ENCODE results near the gene MEGF11. TPM values are rescaled to one million over a fixed set of nuclear protein-coding genes. Genes with fewer than 3 reads are reported as not detected.
"Not testable (repeated sequence)": the region's sequence is repeated elsewhere in the genome, so short reads cannot be mapped to it uniquely, and the experiment has no call there.

MEGF11 gene
- total RNA-seq, 2 experiments from 2014 or later = 3.3 to 6.8 TPM

GRCh38 chr15:66249605-66250174, 3.9 kb downstream of the MEGF11 start:
- H3K4me2 ChIP-seq (ENCODE audit: low read length) = no peak overlapping the region
- H3K4me1 ChIP-seq (ENCODE audit: insufficient read depth, low read length, poor library complexity, severe bottlenecking) = peaks cover 10% of the 10 kb centered on the region
- ChIA-PET CTCF (ENCODE audit: unreplicated experiment) (no interaction called here), POLR2A (no interaction called here)
- H3K4me3 ChIP-seq (ENCODE audit: low read depth, low read length, poor library complexity, severe bottlenecking) = no peak overlapping the region
- no peaks in the 10 kb centered on the region for H3K9me2 ChIP-seq (ENCODE audit: insufficient read depth, low read length)
- no peak overlapping the region for H3K27ac ChIP-seq (ENCODE audit: low read depth, low read length, poor library complexity, severe bottlenecking)
- H4K20me1 ChIP-seq (ENCODE audit: insufficient read depth, low read length) = no peaks in the 10 kb centered on the region
- no TSS peak for BruUV-seq (replicated peaks)
- no peaks in the 10 kb centered on the region for H3K79me2 ChIP-seq (ENCODE audit: insufficient read depth, low read depth, low read length)
- no peak overlapping the region for H2AFZ ChIP-seq (ENCODE audit: low read length)
- no peak for TF ChIP-seq EZH2phosphoT487 (IDR thresholded peaks at IDR 0.05; ENCODE audit: borderline replicate concordance, low read depth, low read length)
- TF ChIP-seq, protein P1, sequence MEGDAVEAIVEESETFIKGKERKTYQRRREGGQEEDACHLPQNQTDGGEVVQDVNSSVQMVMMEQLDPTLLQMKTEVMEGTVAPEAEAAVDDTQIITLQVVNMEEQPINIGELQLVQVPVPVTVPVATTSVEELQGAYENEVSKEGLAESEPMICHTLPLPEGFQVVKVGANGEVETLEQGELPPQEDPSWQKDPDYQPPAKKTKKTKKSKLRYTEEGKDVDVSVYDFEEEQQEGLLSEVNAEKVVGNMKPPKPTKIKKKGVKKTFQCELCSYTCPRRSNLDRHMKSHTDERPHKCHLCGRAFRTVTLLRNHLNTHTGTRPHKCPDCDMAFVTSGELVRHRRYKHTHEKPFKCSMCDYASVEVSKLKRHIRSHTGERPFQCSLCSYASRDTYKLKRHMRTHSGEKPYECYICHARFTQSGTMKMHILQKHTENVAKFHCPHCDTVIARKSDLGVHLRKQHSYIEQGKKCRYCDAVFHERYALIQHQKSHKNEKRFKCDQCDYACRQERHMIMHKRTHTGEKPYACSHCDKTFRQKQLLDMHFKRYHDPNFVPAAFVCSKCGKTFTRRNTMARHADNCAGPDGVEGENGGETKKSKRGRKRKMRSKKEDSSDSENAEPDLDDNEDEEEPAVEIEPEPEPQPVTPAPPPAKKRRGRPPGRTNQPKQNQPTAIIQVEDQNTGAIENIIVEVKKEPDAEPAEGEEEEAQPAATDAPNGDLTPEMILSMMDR (conservative IDR thresholded peaks at IDR 0.05; ENCODE audit: low read length) = no peak
- intact Hi-C loops (cut with micrococcal nuclease; ENCODE audit: unreplicated experiment) = no loop called here
- no peaks in the 10 kb centered on the region for H3K36me3 ChIP-seq (ENCODE audit: insufficient read depth, low read length)
- DNase-seq (ENCODE audit: low spot score) = no peak
- no peaks in the 10 kb centered on the region for H3K9me3 ChIP-seq (ENCODE audit: low read length)

DNA sequence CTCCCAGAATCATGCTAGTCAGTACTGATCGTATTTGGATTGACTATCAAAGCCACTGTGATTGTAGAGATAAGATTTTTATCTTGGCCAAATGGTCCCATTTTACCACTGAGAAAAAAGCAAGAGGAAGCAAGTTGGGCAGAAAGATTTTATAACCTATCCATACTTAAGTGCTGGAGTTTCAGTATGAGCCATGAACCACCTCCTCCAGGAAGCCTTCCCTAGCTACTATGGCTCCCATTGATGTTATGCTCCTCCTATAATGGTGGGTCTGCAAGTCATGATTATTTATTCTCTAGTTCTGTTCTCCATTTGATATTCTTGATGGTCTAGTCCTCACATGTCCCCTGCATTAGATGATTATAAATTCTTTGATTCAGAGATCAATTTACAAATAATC, 6.6 kb downstream of the MEGF11 start:
- ChIA-PET CTCF (ENCODE audit: unreplicated experiment) (no interaction called here), POLR2A (interaction anchor here (0.6 to 1.3 kb wide), 2 partner anchors 44 to 379 kb away, joined by 3 to 4 read pairs; no protein-coding TSS in a partner anchor)
- H3K4me3 ChIP-seq (ENCODE audit: low read depth, low read length, poor library complexity, severe bottlenecking) = no peak overlapping the region
- H3K36me3 ChIP-seq (ENCODE audit: insufficient read depth, low read length) = no peaks in the 10 kb centered on the region
- no peaks in the 10 kb centered on the region for H3K79me2 ChIP-seq (ENCODE audit: insufficient read depth, low read depth, low read length)
- no peak overlapping the region for H3K27ac ChIP-seq (ENCODE audit: low read depth, low read length, poor library complexity, severe bottlenecking)
- H3K9me2 ChIP-seq (ENCODE audit: insufficient read depth, low read length) = no peaks in the 10 kb centered on the region
- no peak overlapping the region for H2AFZ ChIP-seq (ENCODE audit: low read length)
- H3K9me3 ChIP-seq (ENCODE audit: low read length) = no peaks in the 10 kb centered on the region
- DNase-seq (ENCODE audit: low spot score) = no peak
- H3K4me2 ChIP-seq (ENCODE audit: low read length) = no peak overlapping the region
- H3K4me1 ChIP-seq (ENCODE audit: insufficient read depth, low read length, poor library complexity, severe bottlenecking) = no peaks in the 10 kb centered on the region
- intact Hi-C loops (cut with micrococcal nuclease; ENCODE audit: unreplicated experiment) = no loop called here
- no peak for TF ChIP-seq EZH2phosphoT487 (IDR thresholded peaks at IDR 0.05; ENCODE audit: borderline replicate concordance, low read depth, low read length)
- TF ChIP-seq, protein P1 (conservative IDR thresholded peaks at IDR 0.05; ENCODE audit: low read length) = no peak
- no TSS peak for BruUV-seq (replicated peaks)
- no peaks in the 10 kb centered on the region for H4K20me1 ChIP-seq (ENCODE audit: insufficient read depth, low read length)

GRCh38 chr15:66245832-66246231, 7.7 kb downstream of the MEGF11 start:
- H4K20me1 ChIP-seq (ENCODE audit: insufficient read depth, low read length); H3K4me3 ChIP-seq (ENCODE audit: low read depth, low read length, poor library complexity, severe bottlenecking); H3K4me1 ChIP-seq (ENCODE audit: insufficient read depth, low read length, poor library complexity, severe bottlenecking); H3K9me2 ChIP-seq (ENCODE audit: insufficient read depth, low read length); DNase-seq (ENCODE audit: low spot score); H3K27ac ChIP-seq (ENCODE audit: low read depth, low read length, poor library complexity, severe bottlenecking); H2AFZ ChIP-seq (ENCODE audit: low read length); H3K9me3 ChIP-seq (ENCODE audit: low read length); intact Hi-C loops (cut with micrococcal nuclease; ENCODE audit: unreplicated experiment); BruUV-seq (replicated peaks); H3K36me3 ChIP-seq (ENCODE audit: insufficient read depth, low read length); H3K79me2 ChIP-seq (ENCODE audit: insufficient read depth, low read depth, low read length); CTCF ChIA-PET (ENCODE audit: unreplicated experiment); H3K4me2 ChIP-seq (ENCODE audit: low read length): not testable (repeated sequence)
- POLR2A ChIA-PET = interaction anchor here (1.1 kb wide), 1 partner anchor 17 kb away, joined by 3 read pairs; no protein-coding TSS in a partner anchor
